ENCODE measurements around the gene SLC24A4. TPM values are rescaled to one million over a fixed set of nuclear protein-coding genes. Genes with fewer than 3 reads are reported as not detected.

SLC24A4 gene
- total and polyA plus RNA-seq, 12 donors, result 0.08 to 0.74 (median 0.24) TPM

GRCh38 chr14:92366237-92366636 lies 43.3 kb downstream of the SLC24A4 start:
- Histone ChIP-seq H3K4me1 (no peaks in the 10 kb centered on the region), H3K9me3 (no peaks in the 10 kb centered on the region), H3K4me3 (no peak overlapping the region), H3K36me3 (no peaks in the 10 kb centered on the region), H3K27me3 (peaks cover 0 to 47% (median 31%) of the 10 kb centered on the region in 7 donors), H3K27ac (no peak overlapping the region)
- DNase-seq, result no peak
- no peak for TF ChIP-seq CTCF (IDR thresholded peaks at IDR 0.05)
- no peak for ATAC-seq
- intact Hi-C loops (cut with DNase I), result no loop called here
- 72 to 74% methylated on average over 11 of the region's 11 CpGs for WGBS, 2 donors

GRCh38 chr14:92368001-92368400 lies 45.0 kb downstream of the SLC24A4 start:
- Histone ChIP-seq H3K36me3 (no peaks in the 10 kb centered on the region), H3K27me3 (peaks cover 0 to 32% (median 23%) of the 10 kb centered on the region in 7 donors), H3K9me3 (no peaks in the 10 kb centered on the region), H3K4me3 (no peak overlapping the region), H3K27ac (no peak overlapping the region), H3K4me1 (no peaks in the 10 kb centered on the region)
- WGBS, 2 donors, result 58 to 64% methylated on average over 6 of the region's 6 CpGs
- intact Hi-C loops (cut with DNase I), result no loop called here
- TF ChIP-seq CTCF (IDR thresholded peaks at IDR 0.05), result no peak
- ATAC-seq, result no peak
- no peak for DNase-seq

GRCh38 chr14:92369097-92369496 lies 46.1 kb downstream of the SLC24A4 start:
- 83% methylated on average over 3 of the region's 3 CpGs for WGBS, 2 donors
- Histone ChIP-seq H3K27ac (no peak overlapping the region), H3K27me3 (peaks cover 0 to 21% (median 15%) of the 10 kb centered on the region in 7 donors), H3K4me3 (no peak overlapping the region), H3K36me3 (no peaks in the 10 kb centered on the region), H3K9me3 (no peaks in the 10 kb centered on the region), H3K4me1 (no peaks in the 10 kb centered on the region)
- DNase-seq (no peak), ATAC-seq (no peak)
- intact Hi-C loops (cut with DNase I), result no loop called here
- no peak for TF ChIP-seq CTCF (IDR thresholded peaks at IDR 0.05)

- peaks cover 0 to 5% (median 0%) of the 10 kb centered on the region in 7 donors for H3K27me3 ChIP-seq
- no peak overlapping the region for H3K27ac ChIP-seq
- intact Hi-C loops (cut with DNase I), result no loop called here
- no peak for TF ChIP-seq CTCF (IDR thresholded peaks at IDR 0.05)
- ATAC-seq (no peak), DNase-seq (no peak)
- H3K4me1 ChIP-seq, result no peaks in the 10 kb centered on the region
- H3K9me3 ChIP-seq, result no peaks in the 10 kb centered on the region
- no peak overlapping the region for H3K4me3 ChIP-seq
- WGBS, 2 donors, result 66 to 76% methylated on average over 2 of the region's 2 CpGs
- no peaks in the 10 kb centered on the region for H3K36me3 ChIP-seq
Measured at GRCh38 chr14:92372230-92372629, 49.3 kb downstream of the SLC24A4 start.

Data from heart right ventricle (tissue), 16 donors.